ENCODE measurements around the gene ZFY.
"Not testable (repeated sequence)": the region's sequence is repeated elsewhere in the genome, so short reads cannot be mapped to it uniquely, and the experiment has no call there.

Gene ZFY

GRCh38 chrY:2984491-2984890 is 49.3 kb downstream of the ZFY start:
- DNase-seq (ENCODE audit: low read depth, low spot score), result no peak
- TF ChIP-seq CTCF (IDR thresholded peaks at IDR 0.05; ENCODE audit: low read depth, low read length), result no peak
- H3K4me3 ChIP-seq (ENCODE audit: low read depth, low read length), result no peak overlapping the region
- in situ Hi-C loops (cut with HindIII; ENCODE audit: low sequenced_read_pairs), result no loop called here

- in situ Hi-C loops (cut with HindIII; ENCODE audit: low sequenced_read_pairs); DNase-seq (ENCODE audit: low read depth, low spot score); H3K4me3 ChIP-seq (ENCODE audit: low read depth, low read length): not testable (repeated sequence)
Measured at GRCh38 chrY:2987178-2987577, 52.0 kb downstream of the ZFY start.

GRCh38 chrY:2997369-2997768 is 62.2 kb downstream of the ZFY start:
- H3K4me3 ChIP-seq (ENCODE audit: low read depth, low read length); DNase-seq (ENCODE audit: low read depth, low spot score); in situ Hi-C loops (cut with HindIII; ENCODE audit: low sequenced_read_pairs): not testable (repeated sequence)

- in situ Hi-C loops (cut with HindIII; ENCODE audit: low sequenced_read_pairs), result no loop called here
- no peak for TF ChIP-seq CTCF (IDR thresholded peaks at IDR 0.05; ENCODE audit: low read depth, low read length)
- DNase-seq (ENCODE audit: low read depth, low spot score), result no peak
- no peak overlapping the region for H3K4me3 ChIP-seq (ENCODE audit: low read depth, low read length)
Measured at GRCh38 chrY:3002190-3002589, 67.0 kb downstream of the ZFY start.

GRCh38 chrY:3002680-3003515 is 67.7 kb downstream of the ZFY start:
- DNase-seq (ENCODE audit: low read depth, low spot score), result no peak
- in situ Hi-C loops (cut with HindIII; ENCODE audit: low sequenced_read_pairs), result no loop called here
- H3K4me3 ChIP-seq (ENCODE audit: low read depth, low read length), result no peak overlapping the region
- no peak for TF ChIP-seq CTCF (IDR thresholded peaks at IDR 0.05; ENCODE audit: low read depth, low read length)

GRCh38 chrY:3003516-3003830 is 68.3 kb downstream of the ZFY start:
- in situ Hi-C loops (cut with HindIII; ENCODE audit: low sequenced_read_pairs), result no loop called here
- no peak overlapping the region for H3K4me3 ChIP-seq (ENCODE audit: low read depth, low read length)
- no peak for TF ChIP-seq CTCF (IDR thresholded peaks at IDR 0.05; ENCODE audit: low read depth, low read length)
- no peak for DNase-seq (ENCODE audit: low read depth, low spot score)

GRCh38 chrY:3003846-3004245 is 68.7 kb downstream of the ZFY start:
- DNase-seq (ENCODE audit: low read depth, low spot score), result no peak
- no peak overlapping the region for H3K4me3 ChIP-seq (ENCODE audit: low read depth, low read length)
- TF ChIP-seq CTCF (IDR thresholded peaks at IDR 0.05; ENCODE audit: low read depth, low read length), result no peak
- in situ Hi-C loops (cut with HindIII; ENCODE audit: low sequenced_read_pairs), result no loop called here

- DNase-seq (ENCODE audit: low read depth, low spot score); H3K4me3 ChIP-seq (ENCODE audit: low read depth, low read length); in situ Hi-C loops (cut with HindIII; ENCODE audit: low sequenced_read_pairs): not testable (repeated sequence)
Measured at GRCh38 chrY:3006031-3006430, 70.8 kb downstream of the ZFY start.

Data from astrocyte of the spinal cord (primary cell).